ENCODE data around the gene ADGRL1.
"Not testable (repeated sequence)": the region's sequence is repeated elsewhere in the genome, so short reads cannot be mapped to it uniquely, and the experiment has no call there.

The ADGRL1 gene

GRCh38 chr19:14148751-14149410, 57.1 kb downstream of the ADGRL1 start:
- no peak overlapping the region for H3K4me3 ChIP-seq (ENCODE audit: low read depth, low read length)
- no peaks in the 10 kb centered on the region for H3K27me3 ChIP-seq (ENCODE audit: insufficient read depth, low read depth, severe bottlenecking)
- H3K36me3 ChIP-seq: peaks cover 22% of the 10 kb centered on the region
- no peak for TF ChIP-seq CTCF (IDR thresholded peaks at IDR 0.05; ENCODE audit: low read depth, low read length)
- DNase-seq: no peak
- no peaks in the 10 kb centered on the region for H3K9me3 ChIP-seq (ENCODE audit: severe bottlenecking)
- no peak overlapping the region for H3K27ac ChIP-seq

GRCh38 chr19:14147797-14148605, 58.0 kb downstream of the ADGRL1 start:
- no peak overlapping the region for H3K27ac ChIP-seq

GRCh38 chr19:14146789-14147216, 59.2 kb downstream of the ADGRL1 start:
- no peak for DNase-seq
- Histone ChIP-seq H3K4me3 (ENCODE audit: low read depth, low read length) (no peak overlapping the region), H3K9me3 (ENCODE audit: severe bottlenecking) (no peaks in the 10 kb centered on the region), H3K36me3 (peaks cover 9% of the 10 kb centered on the region), H3K27me3 (ENCODE audit: insufficient read depth, low read depth, severe bottlenecking) (no peaks in the 10 kb centered on the region), H3K27ac (no peak overlapping the region)
- TF ChIP-seq CTCF (IDR thresholded peaks at IDR 0.05; ENCODE audit: low read depth, low read length): no peak

More at GRCh38 chr19:14147797-14148605, 58.0 kb downstream of the ADGRL1 start:
- Histone ChIP-seq H3K9me3 (ENCODE audit: severe bottlenecking) (no peaks in the 10 kb centered on the region), H3K27me3 (ENCODE audit: insufficient read depth, low read depth, severe bottlenecking) (no peaks in the 10 kb centered on the region), H3K4me3 (ENCODE audit: low read depth, low read length) (no peak overlapping the region), H3K36me3 (peaks cover 21% of the 10 kb centered on the region)
- DNase-seq: peak; percentile 77
- peak; percentile 93 for TF ChIP-seq CTCF (IDR thresholded peaks at IDR 0.05; ENCODE audit: low read depth, low read length)

GRCh38 chr19:14146169-14146568, 59.8 kb downstream of the ADGRL1 start:
- not testable (repeated sequence) for H3K4me3 ChIP-seq (ENCODE audit: low read depth, low read length); H3K27me3 ChIP-seq (ENCODE audit: insufficient read depth, low read depth, severe bottlenecking); DNase-seq; H3K36me3 ChIP-seq; H3K9me3 ChIP-seq (ENCODE audit: severe bottlenecking); H3K27ac ChIP-seq

GRCh38 chr19:14145381-14145780, 60.6 kb downstream of the ADGRL1 start:
- no peaks in the 10 kb centered on the region for H3K27me3 ChIP-seq (ENCODE audit: insufficient read depth, low read depth, severe bottlenecking)
- H3K36me3 ChIP-seq: peaks cover under 1% of the 10 kb centered on the region; the same call in 1 of the 2 replicates
- no peaks in the 10 kb centered on the region for H3K9me3 ChIP-seq (ENCODE audit: severe bottlenecking)
- TF ChIP-seq CTCF (IDR thresholded peaks at IDR 0.05; ENCODE audit: low read depth, low read length): no peak
- DNase-seq: no peak
- no peak overlapping the region for H3K27ac ChIP-seq
- H3K4me3 ChIP-seq (ENCODE audit: low read depth, low read length): no peak overlapping the region

All from WERI-Rb-1 (cell line).